Mucosa of descending colon (tissue), 3 donors: ENCODE results near the gene AMBRA1. TPM values are rescaled to one million over a fixed set of nuclear protein-coding genes. Genes with fewer than 3 reads are reported as not detected.

ENCODE experiments used
- ATAC-seq: fragments of 200-7000 bp; cut with Tn5 transposase; one replicate; pipeline ENCODE4 v1.9.1; 2020; ENCODE audit warnings: mild to moderate bottlenecking, moderate library complexity
- DNase-seq, 3 donors: peaks; one replicate each; pipeline ENCODE4 v3.0.0-alpha.2; 2020
- H3K36me3 ChIP-seq: fragments of 200-600 bp; one replicate; pipeline ENCODE4 v1.8.0; 2021; ENCODE audit warnings: low read depth, mild to moderate bottlenecking
- H3K4me1 ChIP-seq: fragments of 200-600 bp; one replicate; pipeline ENCODE4 v1.8.0; 2021; ENCODE audit warnings: low read depth, mild to moderate bottlenecking
- H3K4me3 ChIP-seq: fragments of 200-600 bp; one replicate; pipeline ENCODE4 v1.8.0; 2021; ENCODE audit warnings: mild to moderate bottlenecking
- H3K9me3 ChIP-seq: fragments of 200-600 bp; one replicate; pipeline ENCODE4 v1.8.0; 2021; ENCODE audit warnings: mild to moderate bottlenecking
- CTCF ChIP-seq: fragments of 200-600 bp; IDR thresholded peaks from one replicate; pipeline ENCODE4 v1.8.0; 2022; ENCODE audit warnings: antibody characterized with exemption, mild to moderate bottlenecking
- intact Hi-C, 2 donors: fragments of 100-400 bp; cut with DNase I in 1 of 2; cut with micrococcal nuclease in 1 of 2; formaldehyde crosslinking; loops; one replicate each; pipeline versions ENCODE4 v1.11.0 to v1.11.1; 2022; cut with DNase I, micrococcal nuclease
- total RNA-seq, 3 donors: library from RNA; stranded (reverse); fragmentation: NEBNext Ultra II Directional in 2 of 3; extraction: Animal tissue kit (Norgen Biotek cat#: 25700) in 2 of 3; gene quantifications; one replicate each; pipeline versions ENCODE4 v1.2.1 to v1.2.4, GENCODE V29; 2021 to 2023
- donor health status: DM: no; HTN: no; CAD: no; lungs with moderate emphysema.
- donor health status: DM: no; HTN: no; CAD: no.
- donor health status: DM: no; HTN: yes; CAD: no.

Gene AMBRA1
- total RNA-seq, 3 donors from 2014 or later = 42.0 to 46.7 (median 45.2) TPM

- no peaks in the 10 kb centered on the region for H3K4me1 ChIP-seq
Observed at GRCh38 chr11:46364791-46365190, 229.0 kb downstream of the AMBRA1 start.

GRCh38 chr11:46364056-46364455 lies 229.8 kb downstream of the AMBRA1 start:
- DNase-seq (no peak), ATAC-seq (no peak)
- Histone ChIP-seq H3K4me1 (no peaks in the 10 kb centered on the region), H3K36me3 (no peaks in the 10 kb centered on the region), H3K4me3 (no peak overlapping the region), H3K9me3 (no peaks in the 10 kb centered on the region)
- intact Hi-C loops = no loop called here
- TF ChIP-seq CTCF = no peak

More at GRCh38 chr11:46364791-46365190, 229.0 kb downstream of the AMBRA1 start:
- DNase-seq (no peak), ATAC-seq (no peak)
- no peak for TF ChIP-seq CTCF
- Histone ChIP-seq H3K9me3 (no peaks in the 10 kb centered on the region), H3K36me3 (no peaks in the 10 kb centered on the region), H3K4me3 (no peak overlapping the region)
- intact Hi-C loops = no loop called here

- DNase-seq (no peak), ATAC-seq (no peak)
- no peaks in the 10 kb centered on the region for H3K9me3 ChIP-seq
- intact Hi-C loops = no loop called here
- no peaks in the 10 kb centered on the region for H3K4me1 ChIP-seq
- H3K4me3 ChIP-seq = no peak overlapping the region
- no peaks in the 10 kb centered on the region for H3K36me3 ChIP-seq
- no peak for TF ChIP-seq CTCF
Observed at GRCh38 chr11:46363455-46364005, 230.3 kb downstream of the AMBRA1 start.

- Histone ChIP-seq H3K4me3 (no peak overlapping the region), H3K36me3 (no peaks in the 10 kb centered on the region), H3K9me3 (no peaks in the 10 kb centered on the region), H3K4me1 (no peaks in the 10 kb centered on the region)
- ATAC-seq (peak; percentile 43), DNase-seq (no peak)
- no peak for TF ChIP-seq CTCF
- intact Hi-C loops = no loop called here
Observed at GRCh38 chr11:46363031-46363407, 230.8 kb downstream of the AMBRA1 start.

GRCh38 chr11:46362156-46363030 lies 231.4 kb downstream of the AMBRA1 start:
- Histone ChIP-seq H3K4me1 (no peaks in the 10 kb centered on the region), H3K36me3 (no peaks in the 10 kb centered on the region), H3K4me3 (no peak overlapping the region), H3K9me3 (no peaks in the 10 kb centered on the region)
- DNase-seq (no peak), ATAC-seq (no peak)
- intact Hi-C loops = no loop called here
- no peak for TF ChIP-seq CTCF
